Measurements from ENCODE around the gene FANCL.
"Not testable (repeated sequence)": the region's sequence is repeated elsewhere in the genome, so short reads cannot be mapped to it uniquely, and the experiment has no call there.

The FANCL gene

GRCh38 chr2:58138396-58139030, 102.6 kb downstream of the FANCL start:
- DNase-seq = no peak

- DNase-seq = no peak
These were observed 103.3 kb downstream of the FANCL start for GRCh38 chr2:58137856-58138255.

- no peak for DNase-seq
These were observed 103.9 kb downstream of the FANCL start for GRCh38 chr2:58137221-58137620.

DNA sequence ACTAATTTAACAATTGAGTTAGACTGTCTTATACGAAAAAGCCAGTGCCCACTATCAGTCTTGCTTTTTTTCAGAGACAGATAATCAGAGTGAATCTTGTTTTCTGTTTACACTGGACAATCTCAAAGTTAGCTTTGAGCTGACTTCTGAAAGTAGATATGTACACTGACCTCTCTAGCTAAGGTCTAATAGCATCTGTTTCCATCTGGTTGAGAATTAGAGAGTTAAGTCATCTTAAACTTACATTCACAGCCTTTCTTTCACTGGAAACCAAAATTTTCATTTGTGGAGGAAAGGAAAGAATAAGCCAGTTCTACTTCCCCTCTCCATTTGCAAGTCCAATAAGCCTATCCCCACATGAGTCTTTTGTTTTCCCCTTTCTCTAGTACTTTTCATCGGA, 105.3 kb downstream of the FANCL start:
- no peak for DNase-seq

DNA sequence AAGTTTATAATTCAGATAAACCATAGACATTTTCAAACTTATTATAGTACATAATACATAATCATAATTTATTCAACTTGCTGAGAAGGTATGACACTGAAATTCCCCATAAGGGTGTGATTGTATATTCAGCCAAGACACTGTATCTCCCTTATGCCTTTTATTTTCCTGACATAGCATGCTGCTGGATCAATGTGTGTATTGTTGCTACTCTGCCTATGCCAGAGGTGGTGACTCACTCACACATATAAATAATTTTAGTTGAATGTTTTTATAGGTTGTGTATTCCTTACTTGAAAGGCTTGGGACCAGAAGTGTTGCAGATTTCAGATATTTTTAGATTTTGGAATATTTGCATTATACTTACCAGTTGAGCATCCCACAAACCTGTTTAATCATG, 107.7 kb downstream of the FANCL start:
- no peak for DNase-seq

DNA sequence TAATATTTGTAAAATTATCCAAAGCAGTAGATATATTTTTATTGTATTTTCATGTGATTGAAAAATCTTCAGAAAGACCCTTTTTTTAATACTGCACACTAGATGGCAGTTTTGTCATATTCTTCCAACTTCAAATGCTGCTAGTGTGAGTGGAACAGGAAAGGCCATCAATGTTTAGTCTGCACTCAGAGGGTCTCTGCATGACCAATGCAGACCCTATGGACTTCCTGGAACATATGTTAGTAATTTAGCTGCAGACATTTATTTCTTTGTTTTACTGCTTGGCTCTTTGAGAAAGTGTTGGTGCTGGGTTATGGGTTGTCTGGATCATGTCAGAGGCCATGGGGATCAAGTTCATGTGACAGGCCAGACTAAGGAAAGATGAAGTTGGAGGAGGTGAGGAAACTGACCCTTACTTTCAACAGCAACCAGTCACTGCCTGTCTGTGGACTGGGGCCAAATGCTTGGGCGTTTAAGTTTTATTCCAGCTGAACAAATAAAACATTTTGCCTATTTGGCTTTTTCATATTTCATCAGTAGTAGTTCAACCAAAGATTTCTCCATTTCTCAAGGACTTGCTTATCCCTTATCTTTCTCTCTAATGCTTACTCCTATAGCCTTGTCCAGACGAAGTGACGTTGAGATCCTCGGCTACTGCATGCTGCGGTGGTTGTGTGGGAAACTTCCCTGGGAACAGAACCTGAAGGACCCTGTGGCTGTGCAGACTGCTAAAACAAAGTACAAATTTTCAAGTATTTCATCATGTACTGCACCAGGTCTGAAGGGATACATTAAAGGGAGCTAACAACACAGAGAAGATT, 109.7 kb downstream of the FANCL start:
- DNase-seq = no peak

DNA sequence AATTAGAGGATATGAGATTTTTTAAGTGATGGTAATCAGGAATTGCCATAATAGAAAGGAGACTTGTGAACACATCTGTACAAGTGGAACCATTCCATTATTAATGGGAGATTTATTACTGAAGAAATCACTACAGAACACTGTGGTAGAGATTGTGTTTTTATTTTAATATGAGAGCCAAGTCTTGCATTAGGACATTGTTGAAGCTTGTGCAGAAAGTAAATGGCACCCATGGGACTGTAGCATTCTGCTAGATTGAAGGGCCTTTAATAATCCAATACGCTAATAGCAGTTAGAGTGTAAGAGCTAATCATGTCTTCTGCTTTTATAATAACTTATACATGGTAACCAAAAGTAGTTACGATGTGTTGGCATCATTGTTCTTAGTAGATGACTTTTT, 110.9 kb downstream of the FANCL start:
- DNase-seq = no peak

GRCh38 chr2:58127111-58127510, 114.0 kb downstream of the FANCL start:
- no peak for DNase-seq

GRCh38 chr2:58122540-58122939, 118.6 kb downstream of the FANCL start:
- DNase-seq = no peak

- DNase-seq = no peak
These were observed 119.1 kb downstream of the FANCL start for GRCh38 chr2:58122040-58122439.

DNA sequence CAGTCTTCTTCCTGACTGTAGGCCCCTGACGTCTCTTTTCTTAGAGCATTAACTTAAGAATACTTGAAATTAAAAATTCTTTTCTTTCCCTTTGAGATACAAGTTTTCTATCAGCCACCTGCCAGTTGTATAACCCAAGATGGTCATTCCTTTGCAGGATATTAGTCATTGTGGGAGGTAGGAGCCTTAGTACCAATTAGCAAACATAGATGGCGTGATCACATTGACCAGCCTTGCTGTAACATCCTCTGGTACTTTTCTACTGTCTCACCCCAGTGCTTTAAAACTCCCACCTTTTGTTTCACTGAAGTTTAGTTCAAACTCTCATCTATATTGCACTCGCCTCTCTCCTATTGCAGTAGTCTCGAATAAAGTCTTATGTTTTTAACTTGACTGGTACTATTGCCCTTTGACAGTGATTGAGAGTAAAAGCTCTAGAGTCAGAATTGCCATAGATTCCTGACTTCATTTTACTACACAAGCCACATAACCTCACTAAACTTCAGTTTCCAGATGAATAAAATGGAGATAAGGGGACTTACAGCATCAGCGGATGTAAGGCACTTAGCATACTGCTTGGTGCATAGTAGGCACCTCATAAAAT, 120.4 kb downstream of the FANCL start:
- DNase-seq = no peak

- DNase-seq = not testable (repeated sequence)
These were observed 127.6 kb downstream of the FANCL start for GRCh38 chr2:58113563-58113962.

GRCh38 chr2:58110765-58111164, 130.4 kb downstream of the FANCL start:
- no peak for DNase-seq

DNA sequence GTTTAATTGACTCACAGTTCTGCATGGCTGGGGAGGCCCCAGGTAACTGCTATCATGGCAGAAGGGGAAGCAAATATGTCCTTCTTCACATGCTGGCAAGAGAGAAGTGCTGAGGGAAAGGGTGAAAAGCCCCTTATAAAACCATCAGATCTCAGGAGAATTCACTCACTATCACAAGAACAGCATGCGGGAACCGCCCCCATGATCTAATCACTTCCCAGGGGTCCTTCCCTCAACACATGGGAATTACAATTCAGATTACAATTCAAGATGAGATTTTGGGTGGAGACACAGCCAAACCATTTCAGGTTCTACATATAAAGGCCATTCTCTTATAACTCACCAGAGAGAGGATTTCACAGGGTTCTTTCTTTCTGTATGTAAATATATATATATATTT, 131.6 kb downstream of the FANCL start:
- DNase-seq = no peak
